Measurements from ENCODE around the gene TROAP. TPM values are rescaled to one million over a fixed set of nuclear protein-coding genes. Genes with fewer than 3 reads are reported as not detected.
"Not testable (repeated sequence)": the region's sequence is repeated elsewhere in the genome, so short reads cannot be mapped to it uniquely, and the experiment has no call there.

The TROAP gene
- total and polyA plus RNA-seq, 9 of the 15 experiments (the other 6 are each of a cell fraction or from before 2014, with no cell fraction given): 46.4 to 171 (median 59.8) TPM

GRCh38 chr12:49282302-49282701 is 40.8 kb upstream of the TROAP start (continued):
- TF ChIP-seq, protein P1, sequence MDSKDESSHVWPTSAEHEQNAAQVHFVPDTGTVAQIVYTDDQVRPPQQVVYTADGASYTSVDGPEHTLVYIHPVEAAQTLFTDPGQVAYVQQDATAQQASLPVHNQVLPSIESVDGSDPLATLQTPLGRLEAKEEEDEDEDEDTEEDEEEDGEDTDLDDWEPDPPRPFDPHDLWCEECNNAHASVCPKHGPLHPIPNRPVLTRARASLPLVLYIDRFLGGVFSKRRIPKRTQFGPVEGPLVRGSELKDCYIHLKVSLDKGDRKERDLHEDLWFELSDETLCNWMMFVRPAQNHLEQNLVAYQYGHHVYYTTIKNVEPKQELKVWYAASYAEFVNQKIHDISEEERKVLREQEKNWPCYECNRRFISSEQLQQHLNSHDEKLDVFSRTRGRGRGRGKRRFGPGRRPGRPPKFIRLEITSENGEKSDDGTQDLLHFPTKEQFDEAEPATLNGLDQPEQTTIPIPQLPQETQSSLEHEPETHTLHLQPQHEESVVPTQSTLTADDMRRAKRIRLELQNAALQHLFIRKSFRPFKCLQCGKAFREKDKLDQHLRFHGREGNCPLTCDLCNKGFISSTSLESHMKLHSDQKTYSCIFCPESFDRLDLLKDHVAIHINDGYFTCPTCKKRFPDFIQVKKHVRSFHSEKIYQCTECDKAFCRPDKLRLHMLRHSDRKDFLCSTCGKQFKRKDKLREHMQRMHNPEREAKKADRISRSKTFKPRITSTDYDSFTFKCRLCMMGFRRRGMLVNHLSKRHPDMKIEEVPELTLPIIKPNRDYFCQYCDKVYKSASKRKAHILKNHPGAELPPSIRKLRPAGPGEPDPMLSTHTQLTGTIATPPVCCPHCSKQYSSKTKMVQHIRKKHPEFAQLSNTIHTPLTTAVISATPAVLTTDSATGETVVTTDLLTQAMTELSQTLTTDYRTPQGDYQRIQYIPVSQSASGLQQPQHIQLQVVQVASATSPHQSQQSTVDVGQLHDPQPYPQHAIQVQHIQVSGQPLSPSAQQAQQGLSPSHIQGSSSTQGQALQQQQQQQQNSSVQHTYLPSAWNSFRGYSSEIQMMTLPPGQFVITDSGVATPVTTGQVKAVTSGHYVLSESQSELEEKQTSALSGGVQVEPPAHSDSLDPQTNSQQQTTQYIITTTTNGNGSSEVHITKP (IDR thresholded peaks at IDR 0.05; ENCODE audit: partially characterized antibody): peak; percentile 64
- TF ChIP-seq LEF1 (IDR thresholded peaks at IDR 0.05): no peak

- H3K9ac ChIP-seq (ENCODE audit: insufficient read depth in 1 of 2, low read depth in 2 of 2, low read length in 2 of 2): peak overlapping the region in 1 of 2 experiments; percentile 2; a peak in 1 of 4 replicates
- DNase-seq (ENCODE audit: extremely low read depth in 1 of 4, low spot score in 3 of 4); H3K79me2 ChIP-seq (ENCODE audit: control insufficient read depth, insufficient read depth, low read length); in situ Hi-C loops (cut with MboI); H3K9me3 ChIP-seq (replicated peaks; ENCODE audit: control insufficient read depth, insufficient read depth, low read depth, low read length); H3K4me2 ChIP-seq (ENCODE audit: insufficient read depth, low read length); H3K27ac ChIP-seq (ENCODE audit: extremely low read depth, low read depth, low read length); intact Hi-C loops (cut with micrococcal nuclease); H3K4me3 ChIP-seq; CTCF ChIA-PET (ENCODE audit: low intra/inter-chr PET ratio); H3K27me3 ChIP-seq (ENCODE audit: control insufficient read depth in 2 of 2, insufficient read depth in 2 of 2, low read length in 2 of 2); H3K9me1 ChIP-seq (ENCODE audit: control insufficient read depth, insufficient read depth, low read length); BruUV-seq (replicated peaks); FAIRE-seq; H3K36me3 ChIP-seq (ENCODE audit: control insufficient read depth, insufficient read depth, low read length); H4K20me1 ChIP-seq (replicated peaks; ENCODE audit: control insufficient read depth, insufficient read depth, low read length): not testable (repeated sequence)
- POLR2A ChIA-PET: interaction anchor here (0.9 to 4.7 kb wide), 6 partner anchors 8 to 17 kb away, joined by 3 to 34 read pairs (median 6); partner anchors contain the start of gene TUBA1C
- no CpG with 5 or more reads among the region's 6 CpGs for WGBS (ENCODE audit: insufficient coverage, low coverage, missing lambda C conversion rate)
- peaks cover 7 to 13% of the 10 kb centered on the region in 2 experiments for H3K4me1 ChIP-seq (replicated peaks in 1 of 2; ENCODE audit: control insufficient read depth in 2 of 2, insufficient read depth in 2 of 2, low read length in 2 of 2)
- peak overlapping the region; percentile 63 for H2AFZ ChIP-seq (ENCODE audit: low read depth, low read length)
- ATAC-seq: peak; percentile 52
- peak; percentile 40 for TF ChIP-seq CBFA2T2 (conservative IDR thresholded peaks at IDR 0.05)
- TF ChIP-seq SMARCA4 (IDR thresholded peaks at IDR 0.05): 0 out of 2 replicates have a peak, but pooled peaks have one; percentile 31
- peak; percentile 35 to 57; a peak in 3 of 4 replicates for TF ChIP-seq MNT (conservative IDR thresholded peaks at IDR 0.05)
- peak; percentile 17; the same call in 1 of the 2 replicates for TF ChIP-seq ARID1B (IDR thresholded peaks at IDR 0.05)
- 0 out of 2 replicates have a peak, but pooled peaks have one; percentile 17 for TF ChIP-seq VEZF1 (CRISPR knock-in tag; IDR thresholded peaks at IDR 0.05)
- TF ChIP-seq TAL1 (IDR thresholded peaks at IDR 0.05): peak; percentile 11; the same call in 1 of the 2 replicates
- peak; percentile 70; the same call in 1 of the 2 replicates for TF ChIP-seq DPF2 (IDR thresholded peaks at IDR 0.05)
- peak; percentile 65 for TF ChIP-seq CBFA2T3 (IDR thresholded peaks at IDR 0.05)
Observed at GRCh38 chr12:49282740-49283375, 40.2 kb upstream of the TROAP start.

Data from K562 (cell line).